ENCODE data around the gene SIRT4.
A peak's percentile ranks its signal among the peaks of the same experiment; 100 is the strongest.
"Not testable (repeated sequence)": the region's sequence is repeated elsewhere in the genome, so short reads cannot be mapped to it uniquely, and the experiment has no call there.

The SIRT4 gene

GRCh38 chr12:120283318-120283717 lies 18.8 kb upstream of the SIRT4 start:
- no peak for DNase-seq

GRCh38 chr12:120284381-120284780 lies 17.7 kb upstream of the SIRT4 start:
- no peak for DNase-seq

GRCh38 chr12:120286768-120287490 lies 15.2 kb upstream of the SIRT4 start:
- no peak for DNase-seq

DNA sequence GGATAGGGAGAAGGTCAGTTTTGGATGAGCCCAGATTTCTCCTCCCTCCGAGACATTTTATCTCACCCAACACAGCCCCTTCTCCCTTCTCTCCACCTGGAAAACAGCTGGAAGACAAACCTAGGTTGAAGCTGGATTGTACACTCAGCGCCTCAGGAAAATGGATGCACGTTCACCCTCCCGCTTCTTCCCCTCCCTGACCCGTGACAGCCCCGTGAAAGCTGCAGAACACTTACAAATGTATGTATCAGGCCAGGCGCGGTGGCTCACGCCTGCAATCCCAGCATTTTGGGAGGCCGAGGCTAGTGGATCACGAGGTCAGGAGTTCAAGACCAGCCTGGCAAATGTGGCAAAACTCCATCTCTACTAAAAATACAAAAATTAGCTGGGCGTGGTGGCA lies 14.6 kb upstream of the SIRT4 start:
- no peak for DNase-seq

DNA sequence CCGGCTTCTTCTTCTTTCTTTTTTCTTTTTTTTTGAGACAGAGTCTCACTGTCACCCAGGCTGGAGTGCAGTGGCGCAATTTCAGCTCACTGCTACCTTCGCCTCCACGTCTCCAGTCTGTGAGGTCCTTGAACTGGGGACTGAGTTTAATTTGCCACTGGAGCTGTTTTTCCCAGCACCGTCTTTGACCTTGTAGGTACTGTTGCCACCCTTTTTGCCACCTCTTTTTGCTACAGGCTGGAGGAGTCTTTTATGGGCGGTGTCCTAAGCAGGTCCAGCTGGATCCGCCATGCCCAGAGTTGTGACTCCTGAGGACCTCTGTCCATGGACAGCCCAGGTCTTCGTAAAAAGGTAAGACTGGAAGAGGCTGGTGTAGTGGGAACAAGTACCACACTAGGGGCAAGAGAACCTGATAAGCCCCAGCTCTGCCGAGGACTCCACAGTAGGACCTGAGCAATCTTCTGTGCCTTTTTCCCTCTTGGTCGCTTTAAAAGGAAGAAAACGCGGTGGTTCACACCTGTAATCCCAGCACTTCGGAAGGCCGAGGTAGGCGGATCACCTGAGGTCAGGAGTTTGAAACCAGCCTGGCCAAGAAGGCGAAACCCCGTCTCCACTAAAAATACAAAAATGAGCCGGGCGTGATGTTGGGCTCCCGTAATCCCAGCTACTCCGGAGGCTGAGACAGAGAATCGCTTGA lies 11.4 kb upstream of the SIRT4 start:
- DNase-seq: no peak

DNA sequence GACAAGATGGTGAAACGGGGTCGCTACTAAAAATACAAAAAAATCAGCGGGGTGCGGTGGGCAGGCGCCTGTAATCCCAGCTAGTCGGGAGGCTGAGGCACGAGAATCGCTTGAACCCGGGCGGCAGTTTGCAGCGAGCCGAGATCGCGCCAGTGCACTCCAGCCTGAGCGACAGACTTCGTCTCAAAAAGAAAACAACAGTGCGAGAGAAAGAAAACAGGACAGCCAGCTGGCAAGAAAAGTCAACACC lies 9.8 kb upstream of the SIRT4 start:
- DNase-seq: no peak

- DNase-seq: peak; percentile 85
These were observed 9.2 kb upstream of the SIRT4 start, which contains the start of gene RNU4-1 for GRCh38 chr12:120292661-120293531. RNU4-1 (minus strand) TSS chr12:120293237.

DNA sequence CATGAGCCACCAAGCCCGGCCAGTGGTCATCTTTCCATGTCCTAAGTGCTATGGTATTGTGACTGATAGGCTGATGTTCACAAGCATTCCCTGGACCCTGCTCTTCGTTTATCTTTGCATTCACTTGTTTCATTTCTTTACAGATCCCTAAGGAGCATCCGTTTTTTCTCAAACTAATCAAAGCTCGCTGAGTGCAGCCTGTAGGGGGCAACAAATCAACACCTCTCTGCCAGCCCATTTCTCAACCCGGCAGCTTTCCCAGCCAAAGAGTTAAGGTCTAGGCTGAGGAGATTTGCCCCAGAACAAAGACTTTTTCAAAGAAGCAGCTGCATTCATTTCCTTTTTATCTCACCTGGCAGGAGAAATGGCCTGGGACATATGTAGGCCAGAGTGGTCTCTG lies 12.1 kb downstream of the SIRT4 start:
- no peak for DNase-seq

GRCh38 chr12:120316798-120317223 lies 14.7 kb downstream of the SIRT4 start:
- no peak for DNase-seq

DNA sequence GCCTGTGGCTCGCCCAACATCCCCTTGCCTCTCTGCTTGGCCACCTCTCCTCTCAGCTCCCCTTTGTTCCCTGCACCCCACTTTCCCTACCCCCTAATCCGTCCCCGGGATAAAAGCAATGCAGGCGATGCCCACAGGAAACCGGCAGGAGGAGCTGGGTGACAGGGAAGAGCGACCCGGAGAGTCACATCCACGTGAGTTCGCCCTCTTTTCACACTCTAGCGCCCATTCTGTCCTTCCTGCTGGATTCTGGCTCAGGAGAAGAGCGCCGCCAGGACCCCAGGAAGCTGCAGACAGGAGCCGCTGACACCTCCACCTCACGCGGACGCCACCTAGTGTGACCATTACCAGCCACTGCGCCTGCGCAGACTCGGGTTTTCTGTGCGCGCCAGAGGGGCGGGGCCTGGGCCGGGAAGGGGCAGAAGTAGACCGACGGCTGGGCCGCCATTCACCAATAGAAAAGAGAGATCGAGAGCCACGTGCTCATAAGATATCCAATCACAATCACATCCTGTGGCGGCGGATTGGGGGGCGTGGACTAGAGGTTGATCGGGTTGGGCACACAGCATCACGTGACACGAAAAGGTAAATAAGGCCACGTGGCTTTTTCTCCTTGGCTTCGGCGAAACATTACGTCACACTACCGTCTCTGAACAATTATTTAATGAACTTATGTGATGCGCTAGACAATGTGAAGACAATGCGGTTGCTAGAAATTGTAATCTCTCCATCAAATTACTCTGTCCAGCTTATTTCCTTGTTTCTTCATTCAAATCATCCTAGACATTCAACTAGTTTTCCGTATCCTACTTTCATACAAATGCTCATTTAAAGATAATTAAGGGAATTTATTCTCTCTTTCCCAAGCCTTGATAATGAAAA lies 15.3 kb downstream of the SIRT4 start:
- DNase-seq: peak; percentile 99

DNA sequence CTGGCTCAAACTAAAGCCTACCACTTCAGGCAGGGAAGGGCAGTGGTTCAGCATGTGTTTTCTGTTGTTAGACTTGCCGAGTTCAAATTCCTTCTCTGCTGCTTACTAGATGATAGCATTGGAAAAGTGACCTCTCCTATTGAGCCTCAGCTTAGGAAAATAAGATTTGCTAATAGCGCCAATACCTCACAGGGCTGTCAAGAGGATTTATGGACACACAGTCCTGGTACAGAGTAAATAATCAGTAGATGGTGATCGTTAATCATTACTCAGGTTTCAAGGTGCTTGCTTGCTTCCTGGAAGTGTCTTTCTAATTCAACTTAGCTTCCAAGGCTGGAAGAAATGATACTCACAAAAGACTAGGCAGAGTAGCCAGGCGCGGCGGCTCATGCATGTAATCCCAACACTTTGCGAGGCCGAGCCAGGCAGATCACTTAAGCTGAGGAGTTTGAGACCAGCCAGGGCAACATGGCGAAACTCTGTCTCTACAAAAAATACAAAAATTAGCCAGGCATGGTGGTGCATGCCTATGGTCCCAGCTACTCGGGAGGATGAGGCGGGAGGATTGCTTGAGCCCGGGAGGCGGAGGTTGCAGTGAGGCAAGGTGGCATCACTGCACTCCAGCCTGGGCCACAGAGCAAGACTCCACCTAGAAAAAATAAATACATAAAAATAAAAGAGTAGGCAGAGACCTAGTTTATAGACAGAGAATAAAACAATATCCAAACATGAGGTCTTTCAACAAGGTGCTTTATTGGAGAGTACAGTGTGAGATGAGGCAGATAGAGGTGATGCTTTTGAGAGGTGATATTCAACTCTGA lies 19.5 kb downstream of the SIRT4 start:
- no peak for DNase-seq

DNA sequence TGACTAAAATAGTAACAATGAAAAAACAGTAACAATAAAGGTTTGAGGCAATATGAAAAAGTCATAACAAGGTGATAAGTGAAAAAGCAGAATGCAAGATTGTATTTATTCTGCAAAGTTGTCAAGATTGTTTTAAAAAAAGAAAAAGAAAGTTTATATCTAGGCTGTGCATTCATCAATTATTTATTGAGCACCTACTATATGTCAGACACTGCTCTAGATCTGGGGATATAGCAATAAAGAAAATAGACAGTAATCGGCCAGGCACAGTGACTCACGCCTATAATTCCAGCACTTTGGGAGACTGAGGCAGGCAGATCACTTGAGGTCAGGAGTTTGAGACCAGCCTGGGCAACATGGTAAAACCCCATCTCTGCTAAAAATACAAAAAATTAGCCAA lies 21.7 kb downstream of the SIRT4 start:
- DNase-seq: no peak

GRCh38 chr12:120324841-120325417 lies 22.8 kb downstream of the SIRT4 start:
- no peak for DNase-seq

- DNase-seq: no peak
These were observed 25.5 kb downstream of the SIRT4 start, which contains the start of gene PLA2G1B for GRCh38 chr12:120327593-120327992. PLA2G1B (minus strand) TSS chr12:120327779; CDS start chr12:120327753, 26 bp downstream.

- DNase-seq: no peak
These were observed 26.1 kb downstream of the SIRT4 start for GRCh38 chr12:120328228-120328627.

DNA sequence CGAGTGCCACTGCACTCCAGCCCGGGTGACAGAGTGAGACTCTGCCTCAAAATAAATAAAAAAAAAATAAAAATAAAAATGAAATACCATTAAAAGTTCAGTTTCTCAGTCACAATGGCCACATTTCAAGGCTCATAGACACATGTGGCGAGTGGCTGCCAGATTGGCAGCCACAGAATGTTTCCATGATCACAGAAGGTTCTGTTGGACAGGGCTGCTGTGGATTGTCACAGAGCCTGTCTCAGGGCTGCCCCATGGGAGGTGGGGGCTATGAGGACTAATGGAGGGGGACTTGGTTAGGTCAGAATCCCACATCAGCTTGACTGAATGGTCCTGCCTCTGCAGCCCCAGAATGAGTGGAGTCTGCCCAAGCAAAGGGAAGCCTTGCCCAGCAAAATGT lies 29.3 kb downstream of the SIRT4 start:
- DNase-seq: no peak

GRCh38 chr12:120332041-120332440 lies 29.9 kb downstream of the SIRT4 start:
- DNase-seq: no peak

GRCh38 chr12:120332523-120332922 lies 30.4 kb downstream of the SIRT4 start:
- no peak for DNase-seq

- DNase-seq: peak; percentile 60
These were observed 33.3 kb downstream of the SIRT4 start for GRCh38 chr12:120335447-120335846.

- DNase-seq: not testable (repeated sequence)
These were observed 34.3 kb downstream of the SIRT4 start for GRCh38 chr12:120336392-120336791.

GRCh38 chr12:120337730-120338129 lies 35.6 kb downstream of the SIRT4 start:
- no peak for DNase-seq
